GM20431 (cell line): ENCODE results near the gene OPRL1.

Experiments
- in situ Hi-C: fragments of 300-500 bp; cut with MseI, MboI; formaldehyde crosslinking; loops from one replicate; pipeline ENCODE4 v1.15.0; 2020; ENCODE audit warnings: low sequenced_read_pairs; ENCODE audit not compliant: unreplicated experiment

The OPRL1 gene

DNA sequence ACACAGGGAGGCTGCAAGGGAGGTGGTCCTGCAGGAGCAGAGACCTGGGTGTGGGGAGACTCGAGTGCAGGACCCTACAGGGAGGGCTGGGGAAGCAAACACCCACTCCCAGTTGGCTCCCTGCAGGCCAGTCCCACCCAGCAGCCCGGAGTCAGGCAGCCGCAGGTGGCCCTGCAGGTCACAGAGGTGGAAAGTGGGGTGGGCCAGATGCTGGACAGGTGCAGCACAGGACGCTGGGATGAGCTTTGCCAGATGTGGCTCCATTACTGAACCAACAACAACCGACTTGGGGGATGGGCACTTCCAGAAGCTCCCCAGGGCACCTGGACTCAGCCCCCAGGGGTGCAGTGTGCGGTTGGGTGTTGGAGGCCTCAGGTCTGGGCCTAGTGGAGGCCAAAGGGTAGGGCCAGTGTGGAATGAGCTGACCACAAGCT, 57.7 kb downstream of the OPRL1 start:
- in situ Hi-C loops = no loop called here

DNA sequence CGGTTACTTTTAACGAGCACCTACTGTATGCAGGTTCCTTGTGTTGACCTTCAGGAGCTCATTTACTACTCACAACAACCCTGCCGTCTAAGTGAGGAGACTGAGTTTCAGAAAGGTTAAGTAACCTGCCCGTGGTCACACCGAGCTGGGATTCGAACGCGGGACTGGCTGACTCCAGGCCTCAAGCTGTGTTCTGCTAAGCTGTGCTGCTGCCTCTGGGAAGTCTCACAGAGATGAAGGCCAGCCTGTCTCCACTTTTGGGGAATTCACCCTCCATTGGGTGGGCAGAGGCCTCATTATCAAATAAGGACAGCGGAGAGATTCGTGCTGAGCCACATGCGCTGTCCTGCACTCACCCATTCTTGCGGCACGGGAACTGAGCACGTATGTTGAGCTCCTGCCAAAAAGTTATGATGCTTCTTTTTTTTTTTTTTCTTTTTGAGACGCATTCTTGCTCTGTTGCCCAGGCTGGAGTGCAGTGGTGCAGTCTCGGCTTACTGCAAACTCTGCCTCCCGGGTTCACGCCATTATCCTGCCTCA, 58.5 kb downstream of the OPRL1 start:
- in situ Hi-C loops = no loop called here

DNA sequence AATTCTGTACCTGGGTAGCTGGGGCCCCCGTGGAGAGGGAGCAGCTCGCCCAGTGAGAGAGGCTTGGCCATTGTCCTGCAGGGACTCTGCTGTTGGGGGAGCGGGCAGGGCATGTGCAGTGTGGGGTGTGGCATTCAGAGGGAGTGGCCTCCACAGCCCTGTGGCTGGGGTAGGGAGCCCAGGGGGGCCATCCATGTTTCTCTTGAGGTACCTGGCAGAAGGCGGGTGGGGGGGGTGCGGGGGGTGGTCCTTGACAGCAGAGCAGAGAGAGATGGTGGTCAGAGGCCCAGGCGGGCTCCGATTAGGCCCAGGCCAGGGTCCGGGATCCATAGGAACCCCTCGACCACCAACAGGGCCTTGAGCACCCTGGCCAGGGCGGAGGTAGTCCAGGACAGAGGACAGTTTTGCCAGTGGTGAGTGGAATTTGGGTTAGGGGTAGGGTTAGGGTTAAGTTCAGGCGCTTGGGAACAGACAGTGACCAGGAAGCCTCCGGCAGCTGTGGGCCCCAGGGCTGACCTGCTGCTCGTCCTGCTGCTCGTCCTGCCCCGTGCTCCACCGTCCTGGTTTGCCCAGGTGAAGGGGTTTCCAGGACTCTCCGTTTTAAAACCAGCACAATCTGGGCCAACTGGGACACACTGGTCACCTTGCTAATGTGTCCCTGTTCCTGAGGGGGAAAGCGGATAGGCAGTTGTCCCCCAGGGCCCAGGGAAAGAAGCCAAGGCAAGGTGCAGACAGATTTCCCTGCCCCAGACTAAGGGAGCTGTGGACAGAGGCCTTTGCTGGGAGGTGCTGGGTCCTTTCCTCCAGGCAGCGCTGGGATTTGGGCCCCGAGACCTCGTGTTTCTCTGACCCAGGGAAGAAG, 59.5 kb downstream of the OPRL1 start:
- in situ Hi-C loops = no loop called here

DNA sequence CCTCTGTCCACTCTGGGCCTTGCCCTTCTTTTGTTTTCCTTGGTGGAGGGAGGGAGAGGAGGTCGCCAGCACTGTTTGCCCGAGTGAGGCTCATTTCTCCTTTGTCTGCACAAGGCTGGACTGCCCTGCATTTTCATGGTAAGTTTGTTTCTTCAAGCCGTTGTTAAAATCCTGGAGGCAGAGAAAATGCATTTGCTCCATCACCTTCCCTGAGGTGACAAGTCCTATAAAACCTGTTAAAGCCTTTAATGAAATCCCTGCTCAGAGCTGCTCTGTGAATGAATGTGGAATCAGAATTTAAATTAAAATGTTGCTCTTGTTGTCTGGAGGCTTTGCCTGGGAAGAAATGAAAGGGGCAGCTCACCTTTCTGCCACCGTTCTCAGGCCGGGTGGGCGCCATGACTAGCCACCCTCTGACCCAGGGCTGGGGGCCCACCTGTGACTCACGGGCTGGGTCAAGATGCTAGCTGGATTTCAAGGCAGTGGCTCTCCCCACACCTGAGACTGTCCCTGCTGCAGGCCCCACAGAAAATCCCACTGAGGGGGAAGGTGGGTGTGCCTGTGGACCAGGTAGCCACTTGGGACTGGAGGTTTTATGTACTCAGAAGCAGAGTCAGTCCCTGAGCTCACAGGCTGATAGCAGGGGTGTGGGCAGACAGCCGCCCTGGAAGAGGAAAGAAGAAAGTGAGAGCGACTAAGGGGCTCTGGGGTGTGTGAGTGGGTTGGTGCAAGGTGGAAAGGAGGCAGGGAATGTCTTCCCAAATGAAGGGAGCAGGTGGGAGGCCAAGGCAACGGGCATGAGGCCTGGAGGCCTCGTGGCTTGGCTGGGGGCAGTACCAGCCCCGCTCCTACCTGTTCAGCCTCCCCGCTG, 60.4 kb downstream of the OPRL1 start:
- in situ Hi-C loops = no loop called here

DNA sequence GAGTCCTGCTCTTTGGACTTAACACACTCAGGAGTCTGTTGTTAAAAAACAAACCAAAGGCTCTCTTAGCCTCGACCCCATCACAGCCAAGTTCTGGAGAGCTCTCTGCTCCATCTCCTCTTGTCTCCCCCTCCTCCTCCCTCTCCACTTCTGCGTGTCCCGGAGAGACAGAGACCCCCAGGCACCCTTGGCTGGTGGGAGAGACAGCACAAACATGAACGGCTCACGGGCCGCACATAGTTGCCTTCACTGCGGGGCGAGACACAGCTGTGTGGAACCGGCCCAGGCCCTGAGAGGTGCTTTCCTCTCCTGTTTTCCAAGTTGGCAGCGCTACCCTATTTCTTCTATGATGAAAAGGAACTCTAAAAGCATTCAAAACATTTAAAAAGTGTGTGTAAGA, 61.1 kb downstream of the OPRL1 start:
- in situ Hi-C loops = no loop called here

DNA sequence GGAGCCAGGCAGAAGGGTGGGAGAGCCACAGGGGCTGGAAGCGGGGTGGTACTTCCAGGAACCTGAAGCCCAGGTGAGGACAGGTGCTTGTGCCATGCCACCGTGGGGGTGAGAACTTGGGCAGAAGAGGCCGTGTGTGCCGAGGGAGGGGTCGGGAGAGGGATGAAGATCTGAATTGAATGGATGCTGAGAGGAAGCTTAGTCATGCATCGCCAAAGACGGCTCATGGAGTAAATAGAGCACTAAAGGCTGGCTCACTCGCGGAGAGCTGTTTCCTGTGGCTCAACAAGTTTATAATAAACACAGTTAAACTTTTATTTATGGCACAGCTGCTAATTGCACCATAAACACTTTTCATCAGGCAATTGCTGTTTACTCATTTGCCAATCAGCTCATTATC, 62.7 kb downstream of the OPRL1 start:
- in situ Hi-C loops = no loop called here

DNA sequence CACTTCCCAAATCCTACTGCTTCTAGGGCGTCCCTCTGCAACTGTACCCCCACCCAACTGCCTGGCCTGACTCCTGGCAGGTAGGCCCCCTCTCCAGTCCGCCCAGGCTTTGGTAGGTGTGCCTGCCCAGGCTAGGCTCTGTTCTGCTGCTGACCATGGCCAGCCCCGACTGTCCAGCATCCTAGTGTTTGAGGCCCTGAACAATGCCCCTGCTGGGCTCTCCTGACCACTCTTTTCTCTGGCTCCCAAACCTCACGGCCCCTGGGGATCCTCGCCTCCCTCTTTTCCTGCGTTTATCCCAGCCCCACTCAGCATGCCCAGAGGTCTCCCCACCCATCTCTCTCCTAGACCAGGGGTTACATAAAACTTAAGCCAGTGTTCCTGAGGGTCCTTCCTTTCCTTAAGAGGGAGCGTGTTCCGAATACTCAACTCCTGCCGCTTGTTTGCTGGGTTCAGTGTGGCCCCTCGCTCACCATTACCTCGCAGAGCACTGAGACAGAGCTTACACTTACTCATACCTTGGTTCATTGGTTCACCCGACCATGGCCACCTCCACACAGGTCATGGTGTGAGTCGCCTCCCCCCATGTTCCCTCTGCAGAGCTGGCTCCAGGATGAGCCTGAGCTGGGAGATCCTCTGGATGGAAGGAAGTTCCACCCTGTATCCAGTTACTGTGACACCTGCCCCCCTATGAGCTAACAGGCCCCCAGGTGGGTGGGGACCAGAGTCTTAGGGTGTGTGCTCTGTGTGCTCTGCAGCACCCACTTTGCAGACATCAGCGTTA, 63.3 kb downstream of the OPRL1 start:
- in situ Hi-C loops = no loop called here

DNA sequence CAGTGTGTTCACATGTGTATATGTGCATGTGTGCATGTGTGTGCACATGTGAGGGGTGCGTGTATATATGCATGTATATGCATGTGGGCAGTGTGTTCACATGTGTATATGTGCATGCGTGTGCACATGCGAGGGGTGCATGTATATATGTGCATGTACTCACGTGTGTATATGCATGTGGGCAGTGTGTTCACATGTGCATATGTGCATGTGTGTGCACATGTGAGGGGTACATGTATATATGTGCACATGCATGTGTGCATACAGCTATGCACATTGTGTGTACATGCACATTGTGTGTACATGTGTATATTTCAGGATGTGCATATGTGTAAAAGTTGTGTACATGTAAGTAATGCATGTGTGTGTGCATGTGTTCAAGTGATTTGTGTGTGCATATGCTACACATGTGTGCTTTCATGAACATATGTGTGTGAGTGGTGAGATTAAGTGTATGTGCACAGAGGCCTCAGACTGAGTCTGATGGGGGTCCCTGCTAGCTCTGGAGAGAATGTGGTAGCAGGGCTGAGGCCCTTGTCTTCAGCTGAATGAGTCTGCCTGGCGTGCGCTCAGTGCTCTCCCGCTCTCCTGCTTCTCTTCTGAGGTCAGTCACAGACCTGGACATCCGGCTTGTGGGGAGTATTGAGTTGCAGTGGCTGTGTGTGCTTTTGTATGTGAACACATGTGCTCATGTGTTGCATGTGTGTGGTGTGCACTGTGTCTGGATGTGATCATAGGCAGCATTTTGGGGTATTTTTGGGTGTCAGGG, 64.4 kb downstream of the OPRL1 start:
- in situ Hi-C loops = no loop called here

DNA sequence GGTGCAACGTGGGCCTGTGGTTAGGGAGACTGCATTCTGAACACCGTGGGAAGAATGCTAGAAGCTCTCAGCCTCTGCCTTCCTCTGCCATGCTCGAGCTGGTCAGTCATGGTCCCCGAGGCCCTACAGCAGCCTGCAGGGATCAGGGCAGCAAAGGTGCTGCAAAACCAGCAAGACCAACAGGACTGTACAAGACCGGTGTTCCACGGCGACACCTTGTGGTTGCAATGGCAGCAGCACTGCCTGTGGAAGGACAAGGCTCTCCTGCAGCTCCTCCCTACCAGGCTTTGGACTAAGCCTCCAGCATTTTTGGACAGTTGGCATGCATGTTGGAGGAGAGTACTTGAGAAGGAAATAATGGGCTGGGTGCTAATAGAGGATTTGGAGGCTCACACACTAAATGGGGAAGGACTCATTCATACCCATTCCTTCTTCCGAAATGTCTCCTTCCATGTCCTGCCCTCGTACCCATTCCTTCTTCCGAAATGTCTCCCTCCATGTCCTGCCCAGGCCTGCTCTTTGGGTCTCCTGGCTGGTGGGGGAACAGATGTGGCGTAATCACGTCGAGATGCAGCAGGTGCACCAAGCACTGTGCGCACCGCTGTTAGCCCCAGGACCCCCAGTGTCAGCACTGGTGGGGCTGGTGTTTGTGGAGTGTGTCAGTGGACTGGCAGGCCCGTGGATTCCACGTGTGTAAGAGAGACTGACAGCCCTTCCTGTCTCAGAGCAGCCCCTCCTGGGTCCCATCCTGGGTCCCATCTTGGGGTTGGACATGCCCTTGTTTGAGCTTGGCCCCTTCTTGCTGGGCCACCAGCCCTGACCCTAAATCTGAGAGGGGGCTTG, 65.8 kb downstream of the OPRL1 start:
- in situ Hi-C loops = no loop called here

DNA sequence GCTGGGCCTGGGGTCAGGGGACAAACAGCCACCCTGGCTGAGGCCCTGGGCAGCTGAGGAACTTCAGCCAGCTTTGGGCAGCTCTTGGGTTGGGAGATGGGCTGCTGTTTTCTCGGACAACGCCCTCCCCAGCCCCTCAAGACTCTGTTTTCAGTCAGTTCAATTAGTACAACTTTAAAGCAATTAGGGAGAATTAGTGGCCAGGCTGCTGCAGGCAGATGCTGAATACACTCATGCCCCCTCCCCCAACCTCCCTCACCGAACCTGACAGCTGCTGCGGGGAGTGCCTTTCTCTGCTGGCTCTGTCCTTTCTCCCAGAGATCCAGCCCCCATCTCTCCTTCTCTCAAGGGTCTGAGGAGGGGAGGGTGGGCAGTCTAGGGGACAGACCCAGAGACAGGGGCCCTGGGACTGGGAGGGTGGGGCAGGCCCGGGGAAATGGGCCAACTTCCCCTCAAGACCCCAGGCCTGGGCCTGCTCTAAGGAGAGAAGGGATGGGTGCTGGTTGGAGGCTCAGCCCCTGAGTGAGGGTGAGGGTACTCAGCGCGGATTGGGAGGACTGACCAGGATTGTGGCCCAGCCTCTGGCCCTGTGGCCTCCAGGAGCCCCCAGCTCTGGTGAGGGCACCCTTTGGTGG, 66.5 kb downstream of the OPRL1 start:
- in situ Hi-C loops = no loop called here

DNA sequence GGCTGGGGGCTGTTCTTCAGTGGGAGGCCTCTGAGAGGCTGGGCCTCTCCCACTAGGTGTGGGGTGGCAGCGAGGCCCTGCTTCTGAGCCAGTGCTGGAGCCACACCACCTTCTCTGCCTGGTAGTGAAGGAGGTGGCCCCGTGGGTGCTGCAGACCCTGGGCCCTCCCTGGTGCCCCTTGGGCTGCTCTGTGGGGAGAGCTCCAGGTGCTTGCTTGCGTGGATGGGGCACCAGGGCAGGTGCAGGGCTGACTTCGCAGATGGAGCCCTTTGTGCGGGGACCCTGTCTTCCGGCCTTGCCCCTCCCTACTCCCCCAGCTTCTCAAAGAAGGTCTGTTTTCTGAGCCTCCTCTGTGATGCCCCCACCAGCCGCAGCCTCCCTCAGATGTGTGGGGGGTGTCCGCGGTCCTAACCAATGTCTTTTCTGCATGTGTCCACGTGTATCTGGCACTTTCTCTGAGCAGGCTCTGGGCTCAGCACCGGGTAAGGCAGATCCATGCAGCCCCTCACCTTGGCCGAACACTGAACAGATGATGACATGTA, 67.1 kb downstream of the OPRL1 start:
- in situ Hi-C loops = no loop called here

DNA sequence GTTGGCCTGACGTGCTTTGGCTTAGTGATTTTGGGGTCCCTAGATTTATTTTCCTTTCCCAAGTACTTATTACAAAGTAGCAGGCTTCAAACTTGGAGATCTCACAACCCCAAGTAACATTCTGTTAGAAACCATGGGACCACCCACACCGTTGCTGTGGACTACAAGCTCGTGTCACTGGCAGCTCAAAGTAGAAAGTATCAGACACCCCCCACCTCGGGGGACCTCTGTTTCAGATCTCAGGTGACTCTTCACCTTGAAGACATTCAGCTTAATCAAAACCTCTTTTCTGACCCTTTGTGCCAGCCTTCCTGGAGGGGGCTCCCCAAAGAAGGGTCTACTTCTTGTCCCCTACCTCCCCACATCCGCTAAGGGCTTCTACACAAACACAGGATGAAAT, 68.7 kb downstream of the OPRL1 start:
- in situ Hi-C loops = no loop called here

DNA sequence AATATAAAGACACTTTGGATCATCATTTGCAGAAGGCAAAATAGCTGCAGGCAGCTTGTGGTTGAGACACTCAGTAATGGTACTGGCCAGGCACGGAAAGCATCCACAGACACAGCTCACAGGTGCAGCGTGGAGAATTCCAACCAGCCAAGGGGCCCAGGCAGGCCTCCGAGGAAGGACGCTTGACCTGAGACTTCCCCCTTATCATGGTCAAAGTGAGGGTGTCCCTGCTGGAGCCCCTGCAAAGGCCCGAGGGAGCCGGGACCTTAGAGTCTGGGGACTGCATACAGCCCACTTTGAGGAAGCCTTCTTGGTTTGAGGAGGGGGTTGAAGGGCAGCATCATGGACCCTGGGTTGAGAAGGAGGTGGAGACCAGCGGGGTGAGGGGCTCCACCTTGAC, 69.3 kb downstream of the OPRL1 start:
- in situ Hi-C loops = no loop called here

DNA sequence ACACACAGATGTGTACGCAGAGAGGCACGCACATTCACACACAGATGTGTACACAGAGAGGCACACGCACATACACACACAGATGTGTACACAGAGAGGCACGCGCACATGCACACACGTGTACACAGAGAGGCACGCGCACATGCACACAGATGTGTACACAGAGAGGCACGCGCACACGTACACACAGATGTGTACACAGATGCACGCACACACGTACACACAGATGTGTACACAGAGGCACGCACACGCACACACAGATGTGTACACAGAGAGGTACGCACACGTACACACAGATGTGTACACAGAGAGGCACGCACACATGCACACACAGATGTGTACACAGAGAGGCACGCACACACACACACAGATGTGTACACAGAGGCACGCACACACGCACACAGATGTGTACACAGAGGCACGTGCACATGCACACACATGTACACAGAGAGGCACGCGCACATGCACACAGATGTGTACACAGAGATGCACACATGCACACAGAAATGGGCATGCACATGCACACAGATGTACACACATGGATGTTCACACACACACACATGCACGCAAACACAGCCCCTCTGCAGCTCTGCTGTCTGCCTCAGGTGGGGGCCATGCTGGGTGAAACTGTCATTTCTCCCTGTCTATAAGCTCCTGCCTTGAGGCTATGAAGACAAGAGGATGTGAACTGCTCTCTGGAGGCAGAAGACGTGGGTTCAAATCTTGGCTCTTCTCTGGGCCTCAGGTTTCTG, 70.1 kb downstream of the OPRL1 start:
- in situ Hi-C loops = no loop called here
